Measurements from ENCODE around the gene SLAMF7. TPM values are rescaled to one million over a fixed set of nuclear protein-coding genes. Genes with fewer than 3 reads are reported as not detected.
"Not testable (repeated sequence)": the region's sequence is repeated elsewhere in the genome, so short reads cannot be mapped to it uniquely, and the experiment has no call there.

Gene SLAMF7
- polyA plus RNA-seq, 2 of the 4 experiments (the other 2 are of a cell fraction): 0.57 to 1.8 TPM

- H3K4me1 ChIP-seq: no peaks in the 10 kb centered on the region
- POLR2A ChIA-PET: no interaction called here
- no peaks in the 10 kb centered on the region for H3K9me3 ChIP-seq
- ATAC-seq (no peak), FAIRE-seq (no peak), DNase-seq (ENCODE audit: low read depth in 1 of 2, low spot score in 1 of 2) (no peak)
- no peak overlapping the region for H3K4me2 ChIP-seq
- TF ChIP-seq RCOR1 (IDR thresholded peaks at IDR 0.05; ENCODE audit: low read depth, low read length): no peak
- no peak for TF ChIP-seq ZSCAN20 (CRISPR knock-in tag; IDR thresholded peaks at IDR 0.05)
- TF ChIP-seq CHD2 (IDR thresholded peaks at IDR 0.05; ENCODE audit: low read length, partially characterized antibody): no peak
- TF ChIP-seq RAD21 (conservative IDR thresholded peaks at IDR 0.05 in 1 of 2, IDR thresholded peaks at IDR 0.05 in 1 of 2): no peak
- TF ChIP-seq MAFK (IDR thresholded peaks at IDR 0.05; ENCODE audit: partially characterized antibody): no peak
- no peak for TF ChIP-seq RFX5 (IDR thresholded peaks at IDR 0.05)
- TF ChIP-seq, protein P1, sequence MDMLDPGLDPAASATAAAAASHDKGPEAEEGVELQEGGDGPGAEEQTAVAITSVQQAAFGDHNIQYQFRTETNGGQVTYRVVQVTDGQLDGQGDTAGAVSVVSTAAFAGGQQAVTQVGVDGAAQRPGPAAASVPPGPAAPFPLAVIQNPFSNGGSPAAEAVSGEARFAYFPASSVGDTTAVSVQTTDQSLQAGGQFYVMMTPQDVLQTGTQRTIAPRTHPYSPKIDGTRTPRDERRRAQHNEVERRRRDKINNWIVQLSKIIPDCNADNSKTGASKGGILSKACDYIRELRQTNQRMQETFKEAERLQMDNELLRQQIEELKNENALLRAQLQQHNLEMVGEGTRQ (IDR thresholded peaks at IDR 0.05): no peak
- TF ChIP-seq CBX8 (IDR thresholded peaks at IDR 0.05): no peak
- TF ChIP-seq JUN (IDR thresholded peaks at IDR 0.05): no peak
- TF ChIP-seq ZNF302 (CRISPR knock-in tag; IDR thresholded peaks at IDR 0.05): no peak
- no peak overlapping the region for H3K27ac ChIP-seq
- 47% methylated on average over 4 of the region's 4 CpGs for WGBS (ENCODE audit: missing lambda C conversion rate)
- no peak overlapping the region for H3K4me3 ChIP-seq
- CTCF ChIA-PET: interaction anchor here (0.8 kb wide), 1 partner anchor 29 kb away, joined by 3 read pairs; no protein-coding TSS in a partner anchor
Observed at GRCh38 chr1:160704250-160704649, 34.8 kb upstream of the SLAMF7 start.

DNA sequence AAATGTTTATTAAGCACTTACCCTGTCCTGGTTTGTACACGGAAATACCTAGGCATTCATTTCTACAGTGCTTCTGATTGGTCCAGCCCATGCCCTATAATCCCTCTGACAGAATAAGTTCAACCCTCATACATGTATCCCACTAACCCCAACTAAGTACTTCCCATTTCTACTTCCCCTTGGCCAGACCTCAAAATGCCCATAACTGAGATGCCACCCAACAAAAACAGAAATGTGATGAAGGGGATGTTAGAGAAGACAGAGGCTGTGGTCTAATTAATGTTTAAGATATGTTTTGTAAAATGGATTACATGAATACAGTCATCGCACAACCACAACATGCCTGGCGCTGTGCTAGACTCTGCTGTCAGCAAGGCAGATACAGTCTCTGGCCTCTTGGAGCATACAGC is 33.8 kb upstream of the SLAMF7 start:
- DNase-seq (ENCODE audit: low read depth in 1 of 2, low spot score in 1 of 2); H3K27ac ChIP-seq; H3K4me2 ChIP-seq; H3K9me3 ChIP-seq; H3K4me3 ChIP-seq; ATAC-seq; H3K4me1 ChIP-seq; POLR2A ChIA-PET: not testable (repeated sequence)
- WGBS (ENCODE audit: missing lambda C conversion rate): 68% methylated on average over 3 of the region's 3 CpGs
- peak; percentile 72 for FAIRE-seq
- CTCF ChIA-PET: interaction anchor here (0.6 to 0.8 kb wide), 2 partner anchors 30 to 674 kb away, joined by 3 read pairs; partner anchors contain the start of gene PIGM

GRCh38 chr1:160705742-160706141 is 33.3 kb upstream of the SLAMF7 start:
- no peak overlapping the region for H3K27ac ChIP-seq
- POLR2A ChIA-PET: no interaction called here
- TF ChIP-seq TFCP2L1 (CRISPR knock-in tag; IDR thresholded peaks at IDR 0.05): no peak
- no peak for TF ChIP-seq KDM5A (IDR thresholded peaks at IDR 0.05)
- peak in 1 of 2 experiments; percentile 56; a peak in 1 of 6 replicates for ATAC-seq
- H3K4me1 ChIP-seq: no peaks in the 10 kb centered on the region
- no peak for DNase-seq (ENCODE audit: low read depth in 1 of 2, low spot score in 1 of 2)
- no peak overlapping the region for H3K4me2 ChIP-seq
- H3K4me3 ChIP-seq: no peak overlapping the region
- no peaks in the 10 kb centered on the region for H3K9me3 ChIP-seq
- CTCF ChIA-PET: interaction anchor here (0.9 to 1.8 kb wide), 2 partner anchors 20 to 22 kb away, joined by 3 to 7 read pairs; no protein-coding TSS in a partner anchor
- no peak for FAIRE-seq

DNA sequence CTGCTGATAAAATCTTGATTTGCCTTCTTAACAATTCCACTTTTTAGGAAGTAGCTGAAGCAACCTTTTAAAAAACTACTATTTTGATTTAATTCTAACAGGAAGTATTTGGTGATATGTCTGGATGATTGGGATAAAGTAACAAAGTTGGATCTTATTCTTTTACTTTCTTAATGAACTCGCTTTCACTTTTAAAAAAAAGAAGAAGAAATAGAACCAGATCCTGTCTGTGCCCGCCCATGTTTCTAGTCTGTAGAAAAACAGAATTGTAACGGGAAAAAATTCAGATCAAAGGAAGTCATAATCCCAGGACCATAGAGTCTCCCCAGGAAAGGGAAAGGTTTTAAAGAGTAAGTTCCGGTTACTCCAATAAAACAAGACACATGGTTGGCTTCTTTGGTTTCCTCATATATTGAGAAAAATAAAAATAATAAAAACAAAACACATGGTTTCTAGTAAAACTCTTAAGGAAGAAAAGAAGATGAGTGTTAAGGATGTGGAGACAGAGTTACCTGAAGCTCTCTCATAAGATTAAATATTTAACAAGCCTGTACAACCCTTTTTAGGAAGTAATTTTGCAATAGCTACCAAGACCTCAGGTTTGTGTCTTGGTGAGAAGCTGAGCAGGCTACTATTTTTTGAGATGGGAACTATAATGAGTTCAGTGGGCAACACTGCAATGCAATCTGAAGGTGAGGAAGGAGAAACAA is 32.4 kb upstream of the SLAMF7 start:
- TF ChIP-seq RNF2 (IDR thresholded peaks at IDR 0.05; ENCODE audit: borderline replicate concordance, low read depth) (no peak), CHD4 (IDR thresholded peaks at IDR 0.05; ENCODE audit: borderline replicate concordance) (no peak), FOXS1 (CRISPR knock-in tag; IDR thresholded peaks at IDR 0.05) (no peak), E2F6 (IDR thresholded peaks at IDR 0.05; ENCODE audit: borderline replicate concordance, low read depth) (no peak), ZNF302 (CRISPR knock-in tag; IDR thresholded peaks at IDR 0.05) (no peak), ZFP36 (IDR thresholded peaks at IDR 0.05; ENCODE audit: borderline replicate concordance, partially characterized antibody) (no peak), JUN (IDR thresholded peaks at IDR 0.05) (no peak), RFX5 (IDR thresholded peaks at IDR 0.05) (no peak)
- TF ChIP-seq, protein P2, sequence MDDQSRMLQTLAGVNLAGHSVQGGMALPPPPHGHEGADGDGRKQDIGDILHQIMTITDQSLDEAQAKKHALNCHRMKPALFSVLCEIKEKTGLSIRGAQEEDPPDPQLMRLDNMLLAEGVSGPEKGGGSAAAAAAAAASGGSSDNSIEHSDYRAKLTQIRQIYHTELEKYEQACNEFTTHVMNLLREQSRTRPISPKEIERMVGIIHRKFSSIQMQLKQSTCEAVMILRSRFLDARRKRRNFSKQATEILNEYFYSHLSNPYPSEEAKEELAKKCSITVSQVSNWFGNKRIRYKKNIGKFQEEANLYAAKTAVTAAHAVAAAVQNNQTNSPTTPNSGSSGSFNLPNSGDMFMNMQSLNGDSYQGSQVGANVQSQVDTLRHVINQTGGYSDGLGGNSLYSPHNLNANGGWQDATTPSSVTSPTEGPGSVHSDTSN (IDR thresholded peaks at IDR 0.05): no peak
- no peak for ATAC-seq
- H3K4me3 ChIP-seq: no peak overlapping the region
- no peak for DNase-seq (ENCODE audit: low read depth in 1 of 2, low spot score in 1 of 2)
- WGBS (ENCODE audit: missing lambda C conversion rate): 39% methylated on average over 4 of the region's 4 CpGs
- ChIA-PET CTCF (interaction anchor here (0.8 to 2.3 kb wide), 6 partner anchors 17 to 128 kb away, joined by 3 to 10 read pairs (median 4); no protein-coding TSS in a partner anchor), POLR2A (no interaction called here)
- H3K4me1 ChIP-seq: no peaks in the 10 kb centered on the region
- no peak overlapping the region for H3K27ac ChIP-seq
- no peak for FAIRE-seq
- H3K4me2 ChIP-seq: no peak overlapping the region
- no peaks in the 10 kb centered on the region for H3K9me3 ChIP-seq

Measured in A549 (cell line).